ENCODE data around the gene JARID2. TPM values are rescaled to one million over a fixed set of nuclear protein-coding genes. Genes with fewer than 3 reads are reported as not detected.

JARID2 gene
- total and polyA plus RNA-seq, 9 of the 15 experiments (the other 6 are each of a cell fraction or from before 2014, with no cell fraction given), result 5.0 to 29.0 (median 15.6) TPM

DNA sequence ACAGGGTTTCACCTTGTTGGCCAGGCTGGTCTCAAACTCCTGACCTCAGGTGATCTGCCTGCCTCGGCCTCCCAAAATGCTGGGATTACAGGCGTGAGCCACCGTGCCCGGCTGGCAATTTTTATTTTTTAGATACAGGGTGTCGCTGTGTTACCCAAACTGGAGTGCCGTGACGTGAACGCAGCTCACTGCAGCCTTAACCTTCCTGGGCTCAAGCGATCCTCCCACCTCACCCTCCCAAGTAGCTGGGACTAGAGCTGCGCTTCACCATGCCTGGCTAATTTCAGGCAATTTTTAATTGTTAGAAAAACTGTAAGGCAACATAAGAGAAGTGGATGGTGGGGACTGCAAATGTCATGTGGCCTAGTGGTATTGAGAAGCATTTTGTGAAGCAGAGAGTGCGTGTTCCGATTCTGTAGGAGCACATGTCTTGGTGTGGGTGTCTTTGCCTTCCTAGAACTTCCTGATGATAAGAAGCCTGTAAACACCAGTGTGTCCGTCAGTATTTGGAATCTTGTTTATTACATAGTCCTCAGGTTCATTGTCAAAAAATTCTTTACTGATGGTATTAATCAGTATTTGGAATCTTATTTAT lies 18.0 kb downstream of the JARID2 start (continued):
- TF ChIP-seq HDAC2 (IDR thresholded peaks at IDR 0.05) (peak; percentile 53; the same call in 1 of the 2 replicates), MAZ (CRISPR knock-in tag; conservative IDR thresholded peaks at IDR 0.05 in 1 of 2, IDR thresholded peaks at IDR 0.05 in 1 of 2) (0 out of 4 replicates have a peak, but pooled peaks of 1 of the 2 experiments have one; percentile 19), SLC30A9 (CRISPR knock-in tag; IDR thresholded peaks at IDR 0.05) (no peak), MTA3 (IDR thresholded peaks at IDR 0.05; ENCODE audit: borderline replicate concordance) (peak; percentile 55; the same call in 1 of the 2 replicates), WHSC1 (IDR thresholded peaks at IDR 0.05; ENCODE audit: low read length) (no peak), ZNF12 (CRISPR knock-in tag; IDR thresholded peaks at IDR 0.05) (0 out of 2 replicates have a peak, but pooled peaks have one; percentile 22), EWSR1 (IDR thresholded peaks at IDR 0.05; ENCODE audit: borderline replicate concordance, low read depth, partially characterized antibody) (no peak), ETV1 (tag; conservative IDR thresholded peaks at IDR 0.05; ENCODE audit: low read depth) (peak; percentile 43; the same call in 1 of the 2 replicates), EP400 (IDR thresholded peaks at IDR 0.05) (peak; percentile 77), CXXC5 (CRISPR knock-in tag; IDR thresholded peaks at IDR 0.05) (peak; percentile 42; the same call in 1 of the 2 replicates)
- TF ChIP-seq, protein P1, sequence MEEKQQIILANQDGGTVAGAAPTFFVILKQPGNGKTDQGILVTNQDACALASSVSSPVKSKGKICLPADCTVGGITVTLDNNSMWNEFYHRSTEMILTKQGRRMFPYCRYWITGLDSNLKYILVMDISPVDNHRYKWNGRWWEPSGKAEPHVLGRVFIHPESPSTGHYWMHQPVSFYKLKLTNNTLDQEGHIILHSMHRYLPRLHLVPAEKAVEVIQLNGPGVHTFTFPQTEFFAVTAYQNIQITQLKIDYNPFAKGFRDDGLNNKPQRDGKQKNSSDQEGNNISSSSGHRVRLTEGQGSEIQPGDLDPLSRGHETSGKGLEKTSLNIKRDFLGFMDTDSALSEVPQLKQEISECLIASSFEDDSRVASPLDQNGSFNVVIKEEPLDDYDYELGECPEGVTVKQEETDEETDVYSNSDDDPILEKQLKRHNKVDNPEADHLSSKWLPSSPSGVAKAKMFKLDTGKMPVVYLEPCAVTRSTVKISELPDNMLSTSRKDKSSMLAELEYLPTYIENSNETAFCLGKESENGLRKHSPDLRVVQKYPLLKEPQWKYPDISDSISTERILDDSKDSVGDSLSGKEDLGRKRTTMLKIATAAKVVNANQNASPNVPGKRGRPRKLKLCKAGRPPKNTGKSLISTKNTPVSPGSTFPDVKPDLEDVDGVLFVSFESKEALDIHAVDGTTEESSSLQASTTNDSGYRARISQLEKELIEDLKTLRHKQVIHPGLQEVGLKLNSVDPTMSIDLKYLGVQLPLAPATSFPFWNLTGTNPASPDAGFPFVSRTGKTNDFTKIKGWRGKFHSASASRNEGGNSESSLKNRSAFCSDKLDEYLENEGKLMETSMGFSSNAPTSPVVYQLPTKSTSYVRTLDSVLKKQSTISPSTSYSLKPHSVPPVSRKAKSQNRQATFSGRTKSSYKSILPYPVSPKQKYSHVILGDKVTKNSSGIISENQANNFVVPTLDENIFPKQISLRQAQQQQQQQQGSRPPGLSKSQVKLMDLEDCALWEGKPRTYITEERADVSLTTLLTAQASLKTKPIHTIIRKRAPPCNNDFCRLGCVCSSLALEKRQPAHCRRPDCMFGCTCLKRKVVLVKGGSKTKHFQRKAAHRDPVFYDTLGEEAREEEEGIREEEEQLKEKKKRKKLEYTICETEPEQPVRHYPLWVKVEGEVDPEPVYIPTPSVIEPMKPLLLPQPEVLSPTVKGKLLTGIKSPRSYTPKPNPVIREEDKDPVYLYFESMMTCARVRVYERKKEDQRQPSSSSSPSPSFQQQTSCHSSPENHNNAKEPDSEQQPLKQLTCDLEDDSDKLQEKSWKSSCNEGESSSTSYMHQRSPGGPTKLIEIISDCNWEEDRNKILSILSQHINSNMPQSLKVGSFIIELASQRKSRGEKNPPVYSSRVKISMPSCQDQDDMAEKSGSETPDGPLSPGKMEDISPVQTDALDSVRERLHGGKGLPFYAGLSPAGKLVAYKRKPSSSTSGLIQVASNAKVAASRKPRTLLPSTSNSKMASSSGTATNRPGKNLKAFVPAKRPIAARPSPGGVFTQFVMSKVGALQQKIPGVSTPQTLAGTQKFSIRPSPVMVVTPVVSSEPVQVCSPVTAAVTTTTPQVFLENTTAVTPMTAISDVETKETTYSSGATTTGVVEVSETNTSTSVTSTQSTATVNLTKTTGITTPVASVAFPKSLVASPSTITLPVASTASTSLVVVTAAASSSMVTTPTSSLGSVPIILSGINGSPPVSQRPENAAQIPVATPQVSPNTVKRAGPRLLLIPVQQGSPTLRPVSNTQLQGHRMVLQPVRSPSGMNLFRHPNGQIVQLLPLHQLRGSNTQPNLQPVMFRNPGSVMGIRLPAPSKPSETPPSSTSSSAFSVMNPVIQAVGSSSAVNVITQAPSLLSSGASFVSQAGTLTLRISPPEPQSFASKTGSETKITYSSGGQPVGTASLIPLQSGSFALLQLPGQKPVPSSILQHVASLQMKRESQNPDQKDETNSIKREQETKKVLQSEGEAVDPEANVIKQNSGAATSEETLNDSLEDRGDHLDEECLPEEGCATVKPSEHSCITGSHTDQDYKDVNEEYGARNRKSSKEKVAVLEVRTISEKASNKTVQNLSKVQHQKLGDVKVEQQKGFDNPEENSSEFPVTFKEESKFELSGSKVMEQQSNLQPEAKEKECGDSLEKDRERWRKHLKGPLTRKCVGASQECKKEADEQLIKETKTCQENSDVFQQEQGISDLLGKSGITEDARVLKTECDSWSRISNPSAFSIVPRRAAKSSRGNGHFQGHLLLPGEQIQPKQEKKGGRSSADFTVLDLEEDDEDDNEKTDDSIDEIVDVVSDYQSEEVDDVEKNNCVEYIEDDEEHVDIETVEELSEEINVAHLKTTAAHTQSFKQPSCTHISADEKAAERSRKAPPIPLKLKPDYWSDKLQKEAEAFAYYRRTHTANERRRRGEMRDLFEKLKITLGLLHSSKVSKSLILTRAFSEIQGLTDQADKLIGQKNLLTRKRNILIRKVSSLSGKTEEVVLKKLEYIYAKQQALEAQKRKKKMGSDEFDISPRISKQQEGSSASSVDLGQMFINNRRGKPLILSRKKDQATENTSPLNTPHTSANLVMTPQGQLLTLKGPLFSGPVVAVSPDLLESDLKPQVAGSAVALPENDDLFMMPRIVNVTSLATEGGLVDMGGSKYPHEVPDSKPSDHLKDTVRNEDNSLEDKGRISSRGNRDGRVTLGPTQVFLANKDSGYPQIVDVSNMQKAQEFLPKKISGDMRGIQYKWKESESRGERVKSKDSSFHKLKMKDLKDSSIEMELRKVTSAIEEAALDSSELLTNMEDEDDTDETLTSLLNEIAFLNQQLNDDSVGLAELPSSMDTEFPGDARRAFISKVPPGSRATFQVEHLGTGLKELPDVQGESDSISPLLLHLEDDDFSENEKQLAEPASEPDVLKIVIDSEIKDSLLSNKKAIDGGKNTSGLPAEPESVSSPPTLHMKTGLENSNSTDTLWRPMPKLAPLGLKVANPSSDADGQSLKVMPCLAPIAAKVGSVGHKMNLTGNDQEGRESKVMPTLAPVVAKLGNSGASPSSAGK (IDR thresholded peaks at IDR 0.05), result peak; percentile 85
- TF ChIP-seq, protein P2, sequence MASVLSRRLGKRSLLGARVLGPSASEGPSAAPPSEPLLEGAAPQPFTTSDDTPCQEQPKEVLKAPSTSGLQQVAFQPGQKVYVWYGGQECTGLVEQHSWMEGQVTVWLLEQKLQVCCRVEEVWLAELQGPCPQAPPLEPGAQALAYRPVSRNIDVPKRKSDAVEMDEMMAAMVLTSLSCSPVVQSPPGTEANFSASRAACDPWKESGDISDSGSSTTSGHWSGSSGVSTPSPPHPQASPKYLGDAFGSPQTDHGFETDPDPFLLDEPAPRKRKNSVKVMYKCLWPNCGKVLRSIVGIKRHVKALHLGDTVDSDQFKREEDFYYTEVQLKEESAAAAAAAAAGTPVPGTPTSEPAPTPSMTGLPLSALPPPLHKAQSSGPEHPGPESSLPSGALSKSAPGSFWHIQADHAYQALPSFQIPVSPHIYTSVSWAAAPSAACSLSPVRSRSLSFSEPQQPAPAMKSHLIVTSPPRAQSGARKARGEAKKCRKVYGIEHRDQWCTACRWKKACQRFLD (CRISPR knock-in tag; IDR thresholded peaks at IDR 0.05), result peak; percentile 67; the same call in 1 of the 2 replicates
- TF ChIP-seq, protein P3, sequence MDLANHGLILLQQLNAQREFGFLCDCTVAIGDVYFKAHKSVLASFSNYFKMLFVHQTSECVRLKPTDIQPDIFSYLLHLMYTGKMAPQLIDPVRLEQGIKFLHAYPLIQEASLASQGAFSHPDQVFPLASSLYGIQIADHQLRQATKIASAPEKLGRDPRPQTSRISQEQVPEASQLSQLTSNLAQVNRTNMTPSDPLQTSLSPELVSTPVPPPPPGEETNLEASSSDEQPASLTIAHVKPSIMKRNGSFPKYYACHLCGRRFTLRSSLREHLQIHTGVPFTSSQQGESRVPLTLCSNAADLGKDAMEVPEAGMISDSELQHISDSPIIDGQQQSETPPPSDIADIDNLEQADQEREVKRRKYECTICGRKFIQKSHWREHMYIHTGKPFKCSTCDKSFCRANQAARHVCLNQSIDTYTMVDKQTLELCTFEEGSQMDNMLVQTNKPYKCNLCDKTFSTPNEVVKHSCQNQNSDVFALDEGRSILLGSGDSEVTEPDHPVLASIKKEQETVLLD (IDR thresholded peaks at IDR 0.05), result 0 out of 2 replicates have a peak, but pooled peaks have one; percentile 45

Data from K562 (cell line).